Measurements from ENCODE around the gene LCE1A. TPM values are rescaled to one million over a fixed set of nuclear protein-coding genes. Genes with fewer than 3 reads are reported as not detected.

The LCE1A gene, protein sequence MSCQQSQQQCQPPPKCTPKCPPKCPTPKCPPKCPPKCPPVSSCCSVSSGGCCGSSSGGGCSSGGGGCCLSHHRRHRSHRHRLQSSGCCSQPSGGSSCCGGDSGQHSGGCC
- total RNA-seq: not detected

DNA sequence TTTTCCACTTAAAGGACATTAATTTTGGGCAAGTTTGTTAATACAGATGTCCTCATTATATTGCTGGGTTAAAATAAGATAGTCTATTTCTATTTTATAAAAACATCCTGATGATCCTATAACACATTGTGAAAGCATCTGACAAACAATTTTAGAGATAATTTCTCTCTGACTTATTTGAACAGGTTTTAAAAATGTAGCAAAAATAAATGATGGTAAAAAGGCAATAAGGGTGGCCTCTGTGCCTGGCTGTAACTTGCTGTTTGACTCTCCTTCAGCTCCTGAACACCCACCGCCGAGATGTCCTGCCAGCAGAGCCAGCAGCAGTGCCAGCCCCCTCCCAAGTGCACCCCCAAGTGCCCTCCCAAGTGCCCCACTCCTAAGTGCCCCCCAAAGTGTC is at the start of gene LCE1A:
Gene LCE1A (plus strand): TSS at position 301 of the 400 bp plus-strand sequence. CDS start 0 bp downstream, at position 301.
- H3K9me3 ChIP-seq (ENCODE audit: control insufficient read depth in 3 of 3, low read length in 3 of 3): no peaks in the 10 kb centered on the region
- no peak within 1 kb of the TSS for H3K27ac ChIP-seq (ENCODE audit: low read depth, low read length)
- no peaks in the 10 kb centered on the region for H3K36me3 ChIP-seq (ENCODE audit: control insufficient read depth in 3 of 3, insufficient read depth in 3 of 3, low read length in 3 of 3)
- no peak within 1 kb of the TSS for H3K4me3 ChIP-seq (ENCODE audit: low read length in 3 of 3)
- H3K9ac ChIP-seq (ENCODE audit: low read depth in 1 of 3, low read length in 3 of 3): no peak within 1 kb of the TSS
- peaks cover 0 to 3% (median 0%) of the 10 kb centered on the region in 3 donors for H3K27me3 ChIP-seq (ENCODE audit: control insufficient read depth in 3 of 3, insufficient read depth in 3 of 3, low read length in 3 of 3)
- no peaks in the 10 kb centered on the region for H3K4me1 ChIP-seq (ENCODE audit: control insufficient read depth in 3 of 3, insufficient read depth in 3 of 3, low read length in 3 of 3)

DNA sequence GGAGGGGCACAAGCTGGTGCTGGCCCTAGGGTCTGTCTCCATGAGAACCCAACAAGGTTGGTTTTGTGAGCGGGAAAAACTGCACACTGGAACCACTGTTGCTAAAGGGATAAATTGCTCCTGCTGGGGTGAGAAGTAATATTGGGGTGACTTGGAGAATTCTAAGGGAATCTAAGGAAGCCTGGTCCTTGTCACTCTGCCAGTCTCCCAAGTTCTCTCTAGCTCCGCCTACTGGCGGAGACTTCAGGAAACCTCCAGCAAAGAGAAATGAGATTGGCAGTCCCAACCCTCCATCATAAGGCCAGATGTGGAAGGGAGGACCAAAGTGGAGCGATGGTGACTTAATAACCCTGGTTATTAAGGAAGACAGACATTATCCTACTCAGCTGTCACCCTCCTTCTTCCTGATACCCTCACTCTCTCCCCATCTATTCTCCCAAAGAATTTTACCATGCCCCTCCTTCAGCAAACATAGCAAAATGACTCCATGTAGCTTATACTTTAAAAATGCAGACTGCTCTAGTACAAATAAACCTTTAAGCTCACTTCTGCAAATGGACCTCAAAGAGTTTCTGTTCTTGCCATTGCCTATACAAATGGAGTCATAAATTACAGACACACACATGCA is 49.6 kb upstream of the LCE1A start:
- peaks cover 0 to 2% (median 0%) of the 10 kb centered on the region in 3 donors for H3K9me3 ChIP-seq (ENCODE audit: control insufficient read depth in 3 of 3, low read length in 3 of 3)
- H3K36me3 ChIP-seq (ENCODE audit: control insufficient read depth in 3 of 3, insufficient read depth in 3 of 3, low read length in 3 of 3): no peaks in the 10 kb centered on the region
- H3K4me1 ChIP-seq (ENCODE audit: control insufficient read depth in 3 of 3, insufficient read depth in 3 of 3, low read length in 3 of 3): no peaks in the 10 kb centered on the region
- H3K4me3 ChIP-seq (ENCODE audit: low read length in 3 of 3): no peak overlapping the region
- no peak overlapping the region for H3K9ac ChIP-seq (ENCODE audit: low read depth in 1 of 3, low read length in 3 of 3)
- no peak overlapping the region for H3K27ac ChIP-seq (ENCODE audit: low read depth, low read length)
- no peaks in the 10 kb centered on the region for H3K27me3 ChIP-seq (ENCODE audit: control insufficient read depth in 3 of 3, insufficient read depth in 3 of 3, low read length in 3 of 3)

DNA sequence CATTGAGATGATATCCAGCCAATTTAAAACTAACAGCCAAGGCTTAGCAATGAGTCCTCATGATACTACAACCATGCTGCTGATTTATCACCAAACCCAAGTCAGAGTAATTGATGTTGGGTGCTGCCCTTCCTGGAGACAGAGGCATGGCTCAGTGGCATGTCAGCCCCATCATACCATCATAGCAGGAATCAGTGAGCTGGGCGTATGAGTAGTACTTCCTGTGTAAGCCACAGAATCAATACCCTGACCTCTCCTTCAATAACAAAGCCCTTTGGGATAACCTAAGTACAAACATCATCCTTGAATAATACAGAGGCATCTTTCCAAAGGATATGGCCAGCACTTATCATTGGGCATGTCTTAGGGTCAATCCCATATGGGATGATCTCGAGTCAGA is 44.2 kb upstream of the LCE1A start:
- Histone ChIP-seq H3K4me3 (ENCODE audit: low read length in 3 of 3) (no peak overlapping the region), H3K4me1 (ENCODE audit: control insufficient read depth in 3 of 3, insufficient read depth in 3 of 3, low read length in 3 of 3) (no peaks in the 10 kb centered on the region), H3K36me3 (ENCODE audit: control insufficient read depth in 3 of 3, insufficient read depth in 3 of 3, low read length in 3 of 3) (no peaks in the 10 kb centered on the region), H3K27ac (ENCODE audit: low read depth, low read length) (no peak overlapping the region), H3K27me3 (ENCODE audit: control insufficient read depth in 3 of 3, insufficient read depth in 3 of 3, low read length in 3 of 3) (peaks cover 0 to 2% (median 0%) of the 10 kb centered on the region in 3 donors), H3K9ac (ENCODE audit: low read depth in 1 of 3, low read length in 3 of 3) (no peak overlapping the region), H3K9me3 (ENCODE audit: control insufficient read depth in 3 of 3, low read length in 3 of 3) (no peaks in the 10 kb centered on the region)

DNA sequence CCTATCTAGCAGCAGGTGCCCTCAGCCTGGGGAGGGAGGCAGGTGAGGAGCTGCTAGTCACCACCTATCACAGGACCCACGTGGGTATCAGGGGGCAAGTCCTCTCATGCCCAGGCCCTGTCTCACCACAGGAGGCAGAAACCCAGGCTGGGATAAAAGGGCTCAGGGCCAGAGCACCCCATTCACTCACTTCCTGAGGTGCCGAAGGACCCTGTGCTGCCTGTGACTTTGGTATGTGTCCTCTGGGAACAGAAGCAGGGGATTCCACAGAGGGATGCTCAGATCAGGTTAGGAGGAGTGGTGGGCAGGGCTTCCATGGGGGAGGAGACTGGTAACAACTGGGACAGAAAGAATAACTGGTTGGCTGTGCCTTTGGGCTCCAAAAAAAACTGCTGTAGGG is 41.2 kb upstream of the LCE1A start, which contains the start of gene LCE1E:
Gene LCE1E (plus strand): TSS at position 181 of the 400 bp plus-strand sequence. CDS start 1,043 bp downstream, outside the sequence.
- peaks cover 0 to 2% (median 0%) of the 10 kb centered on the region in 3 donors for H3K27me3 ChIP-seq (ENCODE audit: control insufficient read depth in 3 of 3, insufficient read depth in 3 of 3, low read length in 3 of 3)
- H3K9ac ChIP-seq (ENCODE audit: low read depth in 1 of 3, low read length in 3 of 3): no peak within 1 kb of the TSS
- no peaks in the 10 kb centered on the region for H3K4me1 ChIP-seq (ENCODE audit: control insufficient read depth in 3 of 3, insufficient read depth in 3 of 3, low read length in 3 of 3)
- H3K36me3 ChIP-seq (ENCODE audit: control insufficient read depth in 3 of 3, insufficient read depth in 3 of 3, low read length in 3 of 3): no peaks in the 10 kb centered on the region
- H3K27ac ChIP-seq (ENCODE audit: low read depth, low read length): no peak within 1 kb of the TSS
- H3K9me3 ChIP-seq (ENCODE audit: control insufficient read depth in 3 of 3, low read length in 3 of 3): no peaks in the 10 kb centered on the region
- no peak within 1 kb of the TSS for H3K4me3 ChIP-seq (ENCODE audit: low read length in 3 of 3)

DNA sequence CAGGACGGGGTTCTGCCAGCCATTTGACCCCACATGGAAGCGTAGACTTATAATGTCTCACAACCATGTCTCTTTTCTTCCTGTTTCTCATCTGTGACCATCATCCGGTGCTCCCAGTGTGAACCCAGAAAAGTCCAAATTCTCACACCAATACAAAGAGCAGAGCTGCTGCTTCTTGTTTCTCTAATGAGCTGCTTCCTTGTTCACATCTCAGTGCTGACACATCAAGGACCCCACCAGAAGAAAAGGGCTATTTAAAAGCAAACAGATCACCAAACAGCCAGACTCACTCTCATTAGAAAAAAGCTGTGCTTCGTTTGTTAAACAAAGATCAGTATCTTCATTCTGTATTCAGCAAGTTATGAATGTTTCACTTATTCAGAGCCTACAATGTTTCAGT is 31.6 kb upstream of the LCE1A start:
- H3K4me1 ChIP-seq (ENCODE audit: control insufficient read depth in 3 of 3, insufficient read depth in 3 of 3, low read length in 3 of 3): no peaks in the 10 kb centered on the region
- H3K36me3 ChIP-seq (ENCODE audit: control insufficient read depth in 3 of 3, insufficient read depth in 3 of 3, low read length in 3 of 3): no peaks in the 10 kb centered on the region
- H3K4me3 ChIP-seq (ENCODE audit: low read length in 3 of 3): no peak overlapping the region

DNA sequence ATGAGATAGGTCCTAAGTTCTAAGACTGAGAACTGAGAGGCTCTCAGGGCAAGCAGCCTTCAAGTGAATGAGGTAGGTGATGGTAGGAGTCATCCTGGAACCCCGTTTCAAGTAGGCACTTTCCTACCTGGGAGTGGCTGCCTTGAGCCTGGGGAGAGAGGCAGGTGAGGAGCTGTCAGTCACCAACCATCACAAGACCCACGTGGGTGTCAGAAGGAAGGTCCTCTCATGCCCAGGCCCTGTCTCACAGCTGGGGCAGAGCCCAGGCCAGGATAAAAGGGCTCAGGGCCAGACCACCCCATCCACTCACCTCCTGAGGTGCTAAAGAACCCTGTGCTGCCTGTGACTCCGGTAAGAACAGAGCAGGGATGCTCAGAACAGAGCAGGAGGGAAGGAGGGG is 30.9 kb upstream of the LCE1A start, which contains the start of gene LCE1D:
Gene LCE1D (plus strand): TSS at position 301 of the 400 bp plus-strand sequence. CDS start 1,074 bp downstream, outside the sequence.
- Histone ChIP-seq H3K4me1 (ENCODE audit: control insufficient read depth in 3 of 3, insufficient read depth in 3 of 3, low read length in 3 of 3) (no peaks in the 10 kb centered on the region), H3K9ac (ENCODE audit: low read depth in 1 of 3, low read length in 3 of 3) (no peak within 1 kb of the TSS), H3K27ac (ENCODE audit: low read depth, low read length) (no peak within 1 kb of the TSS), H3K4me3 (ENCODE audit: low read length in 3 of 3) (no peak within 1 kb of the TSS), H3K27me3 (ENCODE audit: control insufficient read depth in 3 of 3, insufficient read depth in 3 of 3, low read length in 3 of 3) (no peaks in the 10 kb centered on the region), H3K36me3 (ENCODE audit: control insufficient read depth in 3 of 3, insufficient read depth in 3 of 3, low read length in 3 of 3) (no peaks in the 10 kb centered on the region), H3K9me3 (ENCODE audit: control insufficient read depth in 3 of 3, low read length in 3 of 3) (no peaks in the 10 kb centered on the region)

More for the DNA sequence above, 31.6 kb upstream of the LCE1A start:
- H3K27ac ChIP-seq (ENCODE audit: low read depth, low read length): no peak overlapping the region
- H3K27me3 ChIP-seq (ENCODE audit: control insufficient read depth in 3 of 3, insufficient read depth in 3 of 3, low read length in 3 of 3): no peaks in the 10 kb centered on the region
- no peak overlapping the region for H3K9ac ChIP-seq (ENCODE audit: low read depth in 1 of 3, low read length in 3 of 3)
- no peaks in the 10 kb centered on the region for H3K9me3 ChIP-seq (ENCODE audit: control insufficient read depth in 3 of 3, low read length in 3 of 3)

DNA sequence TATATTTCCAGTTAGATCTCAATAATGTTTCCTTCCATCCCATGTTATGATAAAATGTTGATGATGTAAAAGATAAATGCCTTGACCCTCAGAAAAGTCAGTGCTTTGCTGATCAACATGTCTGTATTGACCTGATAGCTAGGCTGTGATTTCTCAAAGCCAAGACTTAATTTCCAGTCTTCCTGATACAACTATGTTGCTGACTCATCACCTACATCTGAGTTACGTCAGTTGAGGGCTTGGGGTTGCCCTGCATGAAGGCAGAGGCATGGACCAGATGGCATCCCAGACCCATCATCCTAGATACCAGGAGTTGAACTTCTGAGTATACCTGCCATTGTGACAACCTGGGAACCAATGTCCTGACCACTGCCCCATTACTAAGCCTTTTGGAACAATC is 25.9 kb upstream of the LCE1A start:
- Histone ChIP-seq H3K27me3 (ENCODE audit: control insufficient read depth in 3 of 3, insufficient read depth in 3 of 3, low read length in 3 of 3) (no peaks in the 10 kb centered on the region), H3K27ac (ENCODE audit: low read depth, low read length) (no peak overlapping the region), H3K9ac (ENCODE audit: low read depth in 1 of 3, low read length in 3 of 3) (no peak overlapping the region), H3K4me1 (ENCODE audit: control insufficient read depth in 3 of 3, insufficient read depth in 3 of 3, low read length in 3 of 3) (no peaks in the 10 kb centered on the region), H3K4me3 (ENCODE audit: low read length in 3 of 3) (no peak overlapping the region), H3K36me3 (ENCODE audit: control insufficient read depth in 3 of 3, insufficient read depth in 3 of 3, low read length in 3 of 3) (no peaks in the 10 kb centered on the region), H3K9me3 (ENCODE audit: control insufficient read depth in 3 of 3, low read length in 3 of 3) (no peaks in the 10 kb centered on the region)

DNA sequence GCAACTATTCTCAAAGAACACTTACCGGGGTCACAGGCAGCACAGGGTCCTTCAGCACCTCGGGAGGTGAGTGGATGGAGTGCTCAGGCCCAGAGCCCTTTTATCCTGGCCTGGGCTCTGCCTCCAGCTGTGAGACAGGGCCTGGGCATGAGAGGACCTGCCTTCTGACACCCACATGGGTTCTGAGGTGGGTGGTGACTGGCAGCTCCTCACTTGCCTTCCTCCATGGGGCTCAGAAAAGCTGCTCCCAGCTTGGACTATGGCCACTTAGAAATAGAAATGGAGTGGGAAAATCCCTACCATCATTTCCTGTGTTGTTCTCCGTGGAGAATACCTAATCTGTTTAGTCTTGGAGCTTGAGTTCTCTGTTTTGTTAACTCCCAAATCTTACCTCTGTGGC is 20.7 kb upstream of the LCE1A start, which contains the start of gene LCE1C:
Gene LCE1C (minus strand): TSS at position 76 of the 400 bp plus-strand sequence. CDS start 1,173 bp downstream, outside the sequence.
- Histone ChIP-seq H3K27me3 (ENCODE audit: control insufficient read depth in 3 of 3, insufficient read depth in 3 of 3, low read length in 3 of 3) (peaks cover 0 to 2% (median 0%) of the 10 kb centered on the region in 3 donors), H3K9ac (ENCODE audit: low read depth in 1 of 3, low read length in 3 of 3) (no peak within 1 kb of the TSS), H3K27ac (ENCODE audit: low read depth, low read length) (no peak within 1 kb of the TSS), H3K36me3 (ENCODE audit: control insufficient read depth in 3 of 3, insufficient read depth in 3 of 3, low read length in 3 of 3) (no peaks in the 10 kb centered on the region), H3K4me3 (ENCODE audit: low read length in 3 of 3) (no peak within 1 kb of the TSS), H3K9me3 (ENCODE audit: control insufficient read depth in 3 of 3, low read length in 3 of 3) (no peaks in the 10 kb centered on the region), H3K4me1 (ENCODE audit: control insufficient read depth in 3 of 3, insufficient read depth in 3 of 3, low read length in 3 of 3) (no peaks in the 10 kb centered on the region)

DNA sequence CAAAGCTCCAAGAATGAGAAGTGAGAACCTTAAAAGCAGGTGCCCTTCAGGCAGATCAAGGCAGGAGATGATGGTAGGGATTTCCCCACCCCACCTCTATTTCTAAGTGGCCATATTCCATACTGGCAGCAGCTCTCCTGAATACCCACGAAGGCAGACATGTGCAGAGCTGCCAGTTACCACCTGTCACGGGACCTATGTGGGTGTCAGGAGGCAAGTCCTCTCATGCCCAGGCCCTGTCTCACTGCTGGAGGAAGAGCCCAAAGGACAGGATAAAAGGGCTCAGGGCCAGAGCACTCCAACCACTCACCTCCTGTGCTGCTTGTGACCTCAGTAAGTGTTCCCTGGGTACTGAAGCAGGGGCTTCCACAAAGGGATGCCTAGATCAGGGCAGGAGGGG is 16.2 kb upstream of the LCE1A start:
- Histone ChIP-seq H3K9ac (ENCODE audit: low read depth in 1 of 3, low read length in 3 of 3) (no peak overlapping the region), H3K9me3 (ENCODE audit: control insufficient read depth in 3 of 3, low read length in 3 of 3) (no peaks in the 10 kb centered on the region), H3K36me3 (ENCODE audit: control insufficient read depth in 3 of 3, insufficient read depth in 3 of 3, low read length in 3 of 3) (no peaks in the 10 kb centered on the region), H3K27me3 (ENCODE audit: control insufficient read depth in 3 of 3, insufficient read depth in 3 of 3, low read length in 3 of 3) (peaks cover 0 to 2% (median 0%) of the 10 kb centered on the region in 3 donors), H3K4me3 (ENCODE audit: low read length in 3 of 3) (no peak overlapping the region), H3K4me1 (ENCODE audit: control insufficient read depth in 3 of 3, insufficient read depth in 3 of 3, low read length in 3 of 3) (no peaks in the 10 kb centered on the region), H3K27ac (ENCODE audit: low read depth, low read length) (no peak overlapping the region)

DNA sequence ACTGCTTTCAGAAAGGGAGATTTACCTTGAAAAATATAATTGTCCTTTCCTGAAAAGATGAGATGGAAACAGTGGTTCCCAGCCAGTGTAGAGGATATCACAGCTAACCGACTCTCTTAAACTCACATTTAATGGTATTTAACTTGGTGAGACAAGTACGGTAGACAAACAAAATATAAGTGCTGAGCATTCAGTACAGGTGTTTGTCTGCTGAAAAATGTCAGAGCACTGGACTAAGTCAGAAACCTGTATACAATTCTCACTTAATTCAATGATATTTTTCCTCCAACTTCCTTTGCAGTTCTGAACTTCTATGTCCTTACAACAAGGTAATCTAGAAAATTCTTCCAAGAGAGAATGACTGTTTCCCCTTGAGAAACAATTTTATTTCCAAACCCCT is 15.6 kb upstream of the LCE1A start, which contains the start of gene LCE1B:
Gene LCE1B (plus strand): TSS at position 301 of the 400 bp plus-strand sequence. CDS start 476 bp downstream, outside the sequence.
- H3K36me3 ChIP-seq (ENCODE audit: control insufficient read depth in 3 of 3, insufficient read depth in 3 of 3, low read length in 3 of 3): no peaks in the 10 kb centered on the region
- H3K9ac ChIP-seq (ENCODE audit: low read depth in 1 of 3, low read length in 3 of 3): no peak within 1 kb of the TSS
- H3K9me3 ChIP-seq (ENCODE audit: control insufficient read depth in 3 of 3, low read length in 3 of 3): no peaks in the 10 kb centered on the region
- peaks cover 0 to 2% (median 0%) of the 10 kb centered on the region in 3 donors for H3K27me3 ChIP-seq (ENCODE audit: control insufficient read depth in 3 of 3, insufficient read depth in 3 of 3, low read length in 3 of 3)
- H3K27ac ChIP-seq (ENCODE audit: low read depth, low read length): no peak within 1 kb of the TSS
- no peak within 1 kb of the TSS for H3K4me3 ChIP-seq (ENCODE audit: low read length in 3 of 3)
- no peaks in the 10 kb centered on the region for H3K4me1 ChIP-seq (ENCODE audit: control insufficient read depth in 3 of 3, insufficient read depth in 3 of 3, low read length in 3 of 3)

Measured in skeletal muscle tissue (tissue), 4 donors.